H9 (cell line): ENCODE measurements around the gene OPRD1. TPM values are rescaled to one million over a fixed set of nuclear protein-coding genes. Genes with fewer than 3 reads are reported as not detected.
A peak's percentile ranks its signal among the peaks of the same experiment; 100 is the strongest.

Experiments
- DNase-seq: peaks from one replicate; pipeline ENCODE4 v3.0.0-alpha.2; 2017
- H2AFZ ChIP-seq: one replicate; pipeline ENCODE4 v1.6.1; 2013; ENCODE audit warnings: mild to moderate bottlenecking, low read length, control low read depth, moderate library complexity
- H2AK5ac ChIP-seq: 2 replicates; pipeline ENCODE4 v1.6.1; 2013; ENCODE audit warnings: low read length, control low read depth, mixed read lengths; ENCODE audit not compliant: insufficient read length
- H2BK120ac ChIP-seq: one replicate; pipeline ENCODE4 v1.6.1; 2013; ENCODE audit warnings: low read depth, mild to moderate bottlenecking, low read length, control low read depth, inconsistent platforms; ENCODE audit not compliant: poor library complexity, severe bottlenecking
- H2BK12ac ChIP-seq: 2 replicates; pipeline ENCODE4 v1.6.1; 2013; ENCODE audit warnings: low read length, control low read depth, mixed read lengths, low read depth; ENCODE audit not compliant: insufficient read length
- H2BK15ac ChIP-seq: 2 replicates; pipeline ENCODE4 v1.6.1; 2013; ENCODE audit warnings: low read depth, low read length, control low read depth
- H2BK20ac ChIP-seq: one replicate; pipeline ENCODE4 v1.6.1; 2013; ENCODE audit warnings: low read depth, mild to moderate bottlenecking, low read length, control low read depth, inconsistent platforms; ENCODE audit not compliant: poor library complexity, severe bottlenecking
- H2BK5ac ChIP-seq: 2 replicates; pipeline ENCODE4 v1.6.1; 2013; ENCODE audit warnings: low read length, control low read depth, mixed read lengths; ENCODE audit not compliant: insufficient read length
- H3K14ac ChIP-seq: 2 replicates; pipeline ENCODE4 v1.6.1; 2013; ENCODE audit warnings: low read length, control low read depth; ENCODE audit not compliant: insufficient read depth
- H3K18ac ChIP-seq: 2 replicates; pipeline ENCODE4 v1.6.1; 2013; ENCODE audit warnings: low read depth, mild to moderate bottlenecking, mixed read lengths, low read length, control low read depth; ENCODE audit not compliant: insufficient read length
- H3K23ac ChIP-seq: 2 replicates; pipeline ENCODE4 v1.6.1; 2013; ENCODE audit warnings: low read length, control low read depth, mixed read lengths, low read depth; ENCODE audit not compliant: insufficient read length
- H3K23me2 ChIP-seq: 2 replicates; pipeline ENCODE4 v1.6.1; 2013; ENCODE audit warnings: low read depth, mild to moderate bottlenecking, mixed read lengths, low read length, control low read depth; ENCODE audit not compliant: insufficient read length, poor library complexity, severe bottlenecking
- H3K27ac ChIP-seq: 2 replicates; pipeline ENCODE4 v1.5.1; 2013; ENCODE audit warnings: low read length, control low read depth, mixed read lengths, low read depth; ENCODE audit not compliant: insufficient read length
- H3K27me3 ChIP-seq: 2 replicates; pipeline ENCODE4 v1.6.1; 2013; ENCODE audit warnings: low read length, control low read depth, inconsistent platforms; ENCODE audit not compliant: insufficient read depth
- H3K4ac ChIP-seq: 2 replicates; pipeline ENCODE4 v1.6.1; 2013; ENCODE audit warnings: low read depth, mild to moderate bottlenecking, control low read depth, inconsistent platforms, low read length, moderate library complexity
- H3K4me1 ChIP-seq: 2 replicates; pipeline ENCODE4 v1.6.1; 2013; ENCODE audit warnings: low read length, control low read depth, inconsistent platforms; ENCODE audit not compliant: insufficient read depth
- H3K4me2 ChIP-seq: 2 replicates; pipeline ENCODE4 v1.6.1; 2013; ENCODE audit warnings: low read length, control low read depth, mixed read lengths; ENCODE audit not compliant: insufficient read length, insufficient read depth
- H3K56ac ChIP-seq: 2 replicates; pipeline ENCODE4 v1.6.1; 2013; ENCODE audit warnings: low read depth, mild to moderate bottlenecking, mixed read lengths, low read length, control low read depth; ENCODE audit not compliant: insufficient read length
- H3K79me1 ChIP-seq: 2 replicates; pipeline ENCODE4 v1.6.1; 2013; ENCODE audit warnings: low read depth, mild to moderate bottlenecking, moderate library complexity, low read length, control low read depth, inconsistent platforms; ENCODE audit not compliant: insufficient read depth, poor library complexity, severe bottlenecking
- H3K79me2 ChIP-seq: 2 replicates; pipeline ENCODE4 v1.6.1; 2013; ENCODE audit warnings: low read length, control low read depth, inconsistent platforms; ENCODE audit not compliant: insufficient read depth
- H3K9ac ChIP-seq: 2 replicates; pipeline ENCODE4 v1.6.1; 2013; ENCODE audit warnings: low read length, control low read depth, mixed read lengths; ENCODE audit not compliant: insufficient read length; ENCODE audit errors: extremely low read depth
- H3K9me3 ChIP-seq: one replicate; pipeline ENCODE4 v1.6.1; 2013; ENCODE audit warnings: low read depth, low read length, inconsistent platforms; ENCODE audit not compliant: control insufficient read depth
- H3T11ph ChIP-seq: one replicate; pipeline ENCODE4 v1.6.1; 2013; ENCODE audit warnings: mild to moderate bottlenecking, low read length, control low read depth, inconsistent platforms
- H4K20me1 ChIP-seq: one replicate; pipeline ENCODE4 v1.6.1; 2013; ENCODE audit not compliant: control insufficient read depth, insufficient read length, insufficient read depth
- H4K5ac ChIP-seq: 2 replicates; pipeline ENCODE4 v1.6.1; 2013; ENCODE audit warnings: low read depth, mild to moderate bottlenecking, mixed read lengths, low read length, control low read depth; ENCODE audit not compliant: insufficient read length
- H4K8ac ChIP-seq: replicated peaks from 2 replicates; pipeline ENCODE4 v1.6.1; 2013; ENCODE audit warnings: low read length, control low read depth, mixed read lengths, low read depth; ENCODE audit not compliant: insufficient read length
- H4K91ac ChIP-seq: 2 replicates; pipeline ENCODE4 v1.6.1; 2013; ENCODE audit warnings: low read depth, mild to moderate bottlenecking, moderate library complexity, mixed read lengths, low read length, control low read depth; ENCODE audit not compliant: insufficient read length
- H3K27ac Mint-ChIP-seq, 3 experiments: 2 replicates in 2 of 3; 3 replicates in 1 of 3; pipeline ENCODE4 v1.8.0; 2020 to 2021; ENCODE audit warnings: mixed read lengths in 3 of 3, mild to moderate bottlenecking in 1 of 3, moderate library complexity in 1 of 3
- H3K27me3 Mint-ChIP-seq: 2 replicates; pipeline ENCODE4 v1.8.0; 2021; ENCODE audit warnings: low read depth, mild to moderate bottlenecking, moderate library complexity, mixed read lengths
- H3K36me3 Mint-ChIP-seq, 3 experiments: 2 replicates in 2 of 3; 3 replicates in 1 of 3; pipeline ENCODE4 v1.8.0; 2020 to 2021; ENCODE audit warnings: low read depth in 3 of 3, mixed read lengths in 3 of 3; ENCODE audit not compliant: insufficient read depth in 1 of 3
- H3K4me1 Mint-ChIP-seq, 2 experiments: 2 replicates each; pipeline ENCODE4 v1.8.0; 2020; ENCODE audit warnings: mixed read lengths in 2 of 2
- H3K4me3 Mint-ChIP-seq, 2 experiments: 2 replicates in 1 of 2; 3 replicates in 1 of 2; pipeline ENCODE4 v1.8.0; 2020 to 2021; ENCODE audit warnings: mild to moderate bottlenecking in 2 of 2, mixed read lengths in 2 of 2, moderate library complexity in 1 of 2
- H3K9me3 Mint-ChIP-seq, 2 experiments: 2 replicates in 1 of 2; 3 replicates in 1 of 2; pipeline ENCODE4 v1.8.0; 2020; ENCODE audit warnings: mild to moderate bottlenecking in 2 of 2, mixed read lengths in 2 of 2, moderate library complexity in 1 of 2
- WGBS: extraction: QIAGEN DNeasy Blood & Tissue Kit; methylation state at CpG from one replicate; pipeline ENCODE4 v1.1.7; 2013; ENCODE audit warnings: missing lambda C conversion rate, low lambda C conversion rate, mixed read lengths; ENCODE audit not compliant: insufficient read length; ENCODE audit errors: extremely low coverage; 5-methylcytosine and 5-hydroxymethylcytosine counted together
- total RNA-seq: library from RNA; stranded (reverse); gene quantifications from 2 replicates; pipeline ENCODE4 v1.2.1, GENCODE V29; 2021
- TF ChIP-seq, protein P1 (sequence below): fragments of 200-600 bp; sonication (generic); conservative IDR thresholded peaks from 3 replicates; pipeline ENCODE4 v1.8.0; 2021; ENCODE audit warnings: antibody characterized with exemption, mild to moderate bottlenecking

The OPRD1 gene
- total RNA-seq, 1 experiment from 2014 or later: 1.8 TPM

DNA sequence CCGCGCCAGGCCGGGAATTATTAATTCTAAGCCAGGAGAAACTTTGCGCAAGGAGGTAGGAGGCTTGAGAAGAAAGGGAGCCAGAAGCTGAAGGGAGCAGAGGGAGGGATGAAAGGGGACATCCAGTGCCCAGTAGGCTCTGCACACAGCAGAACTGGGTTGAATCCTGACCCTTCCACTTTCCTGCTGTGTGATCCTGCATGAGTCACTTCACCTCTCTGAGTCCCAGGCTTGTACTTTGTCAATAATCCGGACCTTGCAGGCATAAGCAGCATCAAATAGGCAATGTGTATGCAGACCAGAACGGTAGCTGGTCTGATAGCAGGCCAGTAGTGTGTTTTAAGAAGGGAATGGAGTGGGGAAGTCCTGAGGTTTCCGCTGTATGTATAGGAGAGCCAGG lies 76.9 kb downstream of the OPRD1 start:
- Histone ChIP-seq H3K23ac (no peak overlapping the region), H3K4me2 (no peak overlapping the region), H3K14ac (no peak overlapping the region), H3K9me3 (no peaks in the 10 kb centered on the region), H3K4me1 (peaks cover 9% of the 10 kb centered on the region; the same call in 1 of the 2 replicates), H3K9ac (no peak overlapping the region), H2AK5ac (no peak overlapping the region), H3K23me2 (peaks cover 15% of the 10 kb centered on the region), H3K27ac (no peak overlapping the region), H3K56ac (no peak overlapping the region), H2BK15ac (no peak overlapping the region), H4K91ac (no peak overlapping the region), H4K20me1 (no peaks in the 10 kb centered on the region), H4K5ac (no peak overlapping the region), H4K8ac (no peak overlapping the region), H3K79me1 (no peaks in the 10 kb centered on the region), H3K27me3 (no peaks in the 10 kb centered on the region), H3K79me2 (no peaks in the 10 kb centered on the region), H2BK12ac (no peak overlapping the region), H3K18ac (no peak overlapping the region), H3K4ac (no peak overlapping the region), H3T11ph (no peak overlapping the region), H2AFZ (no peak overlapping the region), H2BK5ac (no peak overlapping the region), H2BK20ac (no peak overlapping the region), H2BK120ac (no peak overlapping the region)
- TF ChIP-seq, protein P1, sequence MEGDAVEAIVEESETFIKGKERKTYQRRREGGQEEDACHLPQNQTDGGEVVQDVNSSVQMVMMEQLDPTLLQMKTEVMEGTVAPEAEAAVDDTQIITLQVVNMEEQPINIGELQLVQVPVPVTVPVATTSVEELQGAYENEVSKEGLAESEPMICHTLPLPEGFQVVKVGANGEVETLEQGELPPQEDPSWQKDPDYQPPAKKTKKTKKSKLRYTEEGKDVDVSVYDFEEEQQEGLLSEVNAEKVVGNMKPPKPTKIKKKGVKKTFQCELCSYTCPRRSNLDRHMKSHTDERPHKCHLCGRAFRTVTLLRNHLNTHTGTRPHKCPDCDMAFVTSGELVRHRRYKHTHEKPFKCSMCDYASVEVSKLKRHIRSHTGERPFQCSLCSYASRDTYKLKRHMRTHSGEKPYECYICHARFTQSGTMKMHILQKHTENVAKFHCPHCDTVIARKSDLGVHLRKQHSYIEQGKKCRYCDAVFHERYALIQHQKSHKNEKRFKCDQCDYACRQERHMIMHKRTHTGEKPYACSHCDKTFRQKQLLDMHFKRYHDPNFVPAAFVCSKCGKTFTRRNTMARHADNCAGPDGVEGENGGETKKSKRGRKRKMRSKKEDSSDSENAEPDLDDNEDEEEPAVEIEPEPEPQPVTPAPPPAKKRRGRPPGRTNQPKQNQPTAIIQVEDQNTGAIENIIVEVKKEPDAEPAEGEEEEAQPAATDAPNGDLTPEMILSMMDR: no peak
- Mint-ChIP-seq H3K27me3 (peaks cover 19% of the 10 kb centered on the region), H3K27ac (no peak overlapping the region), H3K36me3 (no peaks in the 10 kb centered on the region), H3K4me1 (peaks cover 35 to 37% of the 10 kb centered on the region in 2 experiments), H3K4me3 (peak overlapping the region in 1 of 2 experiments; percentile 50; a peak in 2 of 5 replicates), H3K9me3 (peaks cover 0 to 3% of the 10 kb centered on the region in 2 experiments; a peak in 1 of 5 replicates)
- WGBS: no CpG with 5 or more reads among the region's 7 CpGs
- DNase-seq: no peak
